NCI-H187 (cell line): ENCODE measurements around the gene PPP1R10.

Source experiments
- DNase-seq, 2 experiments: peaks; one replicate each; lab custom pipeline; 2025; lab: John Stamatoyannopoulos, UW

Gene PPP1R10

DNA sequence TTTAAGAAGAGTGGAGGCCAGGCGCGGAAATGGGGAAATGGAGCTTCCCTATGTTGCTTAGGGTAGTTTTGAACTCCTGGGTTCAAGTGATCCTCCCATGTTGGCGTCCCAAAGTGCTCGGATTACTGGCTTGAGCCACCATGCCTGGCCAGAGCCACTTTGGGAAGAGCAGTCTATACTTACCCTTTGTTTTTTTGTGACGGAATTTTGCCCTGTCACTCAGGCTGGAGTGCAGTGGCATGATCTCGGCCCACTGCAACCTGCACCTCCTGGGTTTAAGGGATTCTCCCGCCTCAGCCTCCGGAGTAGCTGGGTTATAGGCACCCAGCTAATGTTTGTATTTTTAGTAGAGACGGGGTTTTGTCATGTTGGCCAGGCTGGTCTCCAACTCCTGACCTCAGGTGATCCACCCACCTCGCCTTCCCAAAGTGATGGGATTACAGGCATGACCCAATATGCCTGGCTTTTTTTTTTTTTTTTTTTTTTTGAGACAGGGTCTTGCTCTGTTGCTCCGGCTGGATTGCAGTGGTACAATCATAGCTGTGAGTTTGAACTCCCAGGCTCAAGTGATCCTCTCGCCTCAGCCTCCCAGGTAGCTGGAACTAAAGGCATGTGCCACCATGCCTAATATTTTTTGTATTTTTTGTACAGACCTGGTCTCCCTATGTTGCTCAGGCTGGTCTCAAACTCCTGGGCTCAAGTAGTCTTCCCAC, 18.0 kb downstream of the PPP1R10 start:
- DNase-seq: no peak

DNA sequence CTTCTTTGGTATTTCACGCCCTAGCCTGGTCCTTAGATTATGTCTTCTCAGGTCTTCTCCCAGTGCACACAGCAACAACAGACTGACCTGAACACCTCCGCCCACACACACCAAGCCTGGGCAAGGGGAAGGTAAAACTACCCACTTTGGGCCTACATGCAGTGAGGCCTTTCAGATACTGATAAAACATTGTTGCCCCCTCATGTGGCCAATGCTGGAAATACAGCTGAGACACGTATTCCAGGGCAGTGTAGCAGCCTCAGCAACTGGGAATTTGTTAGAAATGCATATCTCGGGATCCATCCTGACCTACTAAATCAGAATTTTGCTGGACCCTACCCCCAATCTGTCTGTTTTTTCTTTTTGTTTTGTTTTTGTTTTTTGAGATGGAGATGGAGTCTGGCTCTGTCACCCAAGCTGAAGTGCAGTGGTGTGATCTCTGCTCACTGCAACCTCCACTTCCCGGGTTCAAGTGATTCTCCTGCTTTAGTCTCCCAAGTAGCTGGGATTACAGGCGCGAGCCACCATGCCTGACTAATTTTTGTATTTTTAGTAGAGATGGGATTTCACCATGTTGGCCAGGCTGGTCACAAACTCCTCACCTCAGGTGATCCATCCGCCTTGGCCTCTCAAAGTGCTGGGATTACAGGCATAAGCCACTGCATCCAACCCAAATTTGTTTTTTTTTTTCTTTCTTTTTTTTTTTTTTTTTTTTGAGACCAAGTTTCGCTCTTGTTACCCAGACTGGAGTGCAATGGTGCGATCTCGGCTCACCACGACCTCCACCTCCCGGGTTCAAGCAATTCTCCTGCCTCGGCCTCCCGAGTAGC, 19.5 kb downstream of the PPP1R10 start:
- DNase-seq: peak in 1 of 2 experiments; percentile 17

DNA sequence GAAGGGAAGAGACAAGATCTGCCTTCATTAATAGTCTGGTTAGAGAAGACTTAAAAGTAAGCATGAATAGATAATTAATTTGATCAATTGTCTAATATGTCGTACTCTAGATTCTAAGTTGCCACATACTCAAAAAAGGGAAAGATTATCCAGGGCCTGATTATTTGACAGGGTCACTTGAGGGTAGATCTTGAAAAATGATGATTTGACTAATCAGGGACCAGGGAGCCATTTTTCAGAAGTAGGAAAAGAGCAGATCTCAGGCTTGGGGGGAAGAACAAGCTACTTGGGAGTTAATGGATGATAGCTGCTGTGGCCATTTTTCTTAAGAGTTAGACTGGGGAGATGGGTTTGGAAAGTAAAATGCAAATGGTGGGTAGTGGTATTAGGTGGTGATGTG, 24.8 kb downstream of the PPP1R10 start:
- no peak for DNase-seq

DNA sequence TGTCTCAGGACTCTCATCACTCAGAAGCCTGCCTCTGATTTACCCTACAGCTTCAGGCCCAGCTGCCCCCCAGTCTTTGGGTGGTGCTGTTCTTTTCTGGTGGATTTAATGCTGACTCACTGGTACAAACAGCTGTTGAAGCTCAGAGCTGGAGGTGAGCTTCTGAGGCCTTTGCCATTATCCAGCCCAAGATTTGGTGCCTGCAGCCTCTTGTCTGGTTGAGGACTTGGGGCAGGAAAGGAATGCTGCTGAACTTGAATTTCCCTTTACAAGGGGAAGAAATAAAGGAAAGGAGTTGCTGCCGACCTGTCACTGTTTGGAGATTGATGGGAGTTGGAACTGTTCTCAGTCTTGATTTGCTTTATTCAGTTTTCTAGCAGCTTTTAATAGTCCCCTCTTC, 26.0 kb downstream of the PPP1R10 start:
- no peak for DNase-seq

DNA sequence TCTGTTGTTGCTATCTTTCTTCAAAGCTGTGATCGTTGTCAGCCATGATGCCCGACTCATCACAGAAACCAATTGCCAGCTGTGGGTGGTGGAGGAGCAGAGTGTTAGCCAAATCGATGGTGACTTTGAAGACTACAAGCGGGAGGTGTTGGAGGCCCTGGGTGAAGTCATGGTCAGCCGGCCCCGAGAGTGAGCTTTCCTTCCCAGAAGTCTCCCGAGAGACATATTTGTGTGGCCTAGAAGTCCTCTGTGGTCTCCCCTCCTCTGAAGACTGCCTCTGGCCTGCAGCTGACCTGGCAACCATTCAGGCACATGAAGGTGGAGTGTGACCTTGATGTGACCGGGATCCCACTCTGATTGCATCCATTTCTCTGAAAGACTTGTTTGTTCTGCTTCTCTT, 26.5 kb downstream of the PPP1R10 start:
- DNase-seq: no peak

DNA sequence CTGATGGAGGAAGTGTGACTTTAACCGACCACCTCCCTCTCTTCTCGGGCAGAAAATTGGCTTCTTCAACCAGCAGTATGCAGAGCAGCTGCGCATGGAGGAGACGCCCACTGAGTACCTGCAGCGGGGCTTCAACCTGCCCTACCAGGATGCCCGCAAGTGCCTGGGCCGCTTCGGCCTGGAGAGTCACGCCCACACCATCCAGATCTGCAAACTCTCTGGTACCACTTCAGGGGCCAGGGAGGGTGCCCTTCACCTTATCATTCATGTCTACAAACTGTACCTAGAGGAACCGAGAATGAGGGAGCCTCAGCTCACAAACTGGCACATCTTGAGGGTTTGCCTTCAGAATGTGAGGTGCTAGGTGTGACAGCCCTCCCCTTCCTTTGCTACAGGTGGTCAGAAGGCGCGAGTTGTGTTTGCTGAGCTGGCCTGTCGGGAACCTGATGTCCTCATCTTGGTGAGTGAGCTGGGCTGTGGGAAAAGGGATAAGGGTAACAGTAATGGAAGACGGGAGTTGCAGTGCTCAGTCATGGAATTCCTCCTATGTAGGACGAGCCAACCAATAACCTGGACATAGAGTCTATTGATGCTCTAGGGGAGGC, 27.2 kb downstream of the PPP1R10 start:
- DNase-seq: no peak

DNA sequence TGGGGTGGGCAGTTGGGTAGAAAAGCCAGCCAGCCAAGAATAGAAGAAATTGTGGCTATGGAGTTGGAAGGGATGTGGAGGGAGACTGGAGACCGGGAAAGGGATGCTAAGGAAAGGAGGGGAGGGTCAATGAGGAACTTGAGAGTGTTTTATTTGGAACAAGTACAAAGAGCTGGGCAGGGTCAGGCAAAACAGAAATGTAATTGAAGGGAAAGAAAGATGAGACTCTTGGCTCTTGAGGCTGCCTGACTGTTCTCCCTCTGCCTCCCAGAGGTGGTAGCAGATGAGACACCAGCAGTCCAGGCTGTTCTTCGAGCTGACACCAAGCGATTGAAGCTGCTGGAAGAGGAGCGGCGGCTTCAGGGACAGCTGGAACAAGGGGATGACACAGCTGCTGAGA, 33.1 kb downstream of the PPP1R10 start:
- DNase-seq: no peak

DNA sequence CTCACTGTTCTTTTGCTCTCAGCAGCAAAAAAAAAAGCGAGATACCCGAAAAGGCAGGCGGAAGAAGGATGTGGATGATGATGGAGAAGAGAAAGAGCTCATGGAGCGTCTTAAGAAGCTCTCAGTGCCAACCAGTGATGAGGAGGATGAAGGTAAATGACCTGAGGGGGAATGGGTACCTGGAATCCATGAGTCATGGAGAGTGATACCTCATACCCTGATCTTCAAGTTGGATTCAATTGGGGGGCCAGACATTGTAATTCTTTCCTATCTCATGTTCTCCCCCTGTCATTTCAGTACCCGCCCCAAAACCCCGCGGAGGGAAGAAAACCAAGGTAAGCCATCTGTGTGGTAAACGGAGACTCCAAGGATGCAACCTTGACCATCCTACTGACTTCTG, 39.0 kb downstream of the PPP1R10 start:
- no peak for DNase-seq

DNA sequence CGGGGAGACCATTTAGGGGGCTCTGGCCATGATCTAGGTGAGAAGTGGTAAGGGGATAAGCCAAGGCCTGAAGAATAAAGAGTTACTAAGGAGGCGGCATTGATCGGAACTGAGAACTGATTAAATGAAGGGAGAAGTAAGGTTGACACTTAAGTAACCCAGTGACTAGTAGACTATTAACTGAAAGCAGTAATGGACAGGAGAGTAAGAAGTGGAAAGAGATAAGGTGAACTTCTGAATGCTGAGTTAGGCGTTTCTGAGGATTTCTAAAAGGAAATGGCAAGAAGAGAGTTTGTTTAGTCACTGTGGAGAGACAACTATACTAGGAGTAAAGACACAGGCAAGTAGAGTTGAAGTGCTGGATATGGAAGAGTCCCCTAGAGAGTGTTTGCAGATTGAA, 43.9 kb downstream of the PPP1R10 start:
- no peak for DNase-seq

DNA sequence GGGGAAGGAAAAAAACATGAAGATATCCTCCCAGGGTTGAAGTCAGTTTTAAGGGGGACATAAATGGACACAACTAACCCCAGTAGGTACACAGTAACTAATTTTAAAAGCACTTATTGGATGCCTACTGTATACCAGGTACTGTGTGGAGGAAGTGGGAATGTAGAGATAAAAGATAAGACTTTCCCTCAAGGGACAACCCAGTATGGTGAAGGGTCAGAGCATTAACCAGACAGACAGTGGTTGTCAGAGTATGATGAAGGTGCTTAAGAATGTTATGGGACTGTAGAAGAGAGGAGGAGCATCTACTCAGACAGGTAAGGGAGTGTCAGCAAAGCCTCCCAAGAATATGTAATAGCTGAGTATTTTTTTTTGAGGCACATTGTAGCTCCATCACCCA, 44.9 kb downstream of the PPP1R10 start:
- DNase-seq: no peak

DNA sequence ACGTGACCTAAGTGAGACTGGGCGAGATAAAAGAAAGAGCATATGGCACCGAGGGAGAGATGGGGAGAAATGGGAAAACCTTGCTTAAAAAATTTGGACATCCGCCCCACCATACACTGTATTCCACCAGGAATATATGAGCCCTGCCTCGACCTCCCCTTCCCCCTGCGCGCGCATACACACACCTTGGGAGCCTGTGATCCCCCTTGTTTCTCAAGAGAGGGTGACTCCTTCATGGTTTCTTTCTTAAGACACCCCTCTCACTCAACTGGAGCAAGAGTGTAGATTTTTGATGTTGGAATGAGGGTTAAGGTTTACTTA, 45.3 kb downstream of the PPP1R10 start:
- DNase-seq: no peak

DNA sequence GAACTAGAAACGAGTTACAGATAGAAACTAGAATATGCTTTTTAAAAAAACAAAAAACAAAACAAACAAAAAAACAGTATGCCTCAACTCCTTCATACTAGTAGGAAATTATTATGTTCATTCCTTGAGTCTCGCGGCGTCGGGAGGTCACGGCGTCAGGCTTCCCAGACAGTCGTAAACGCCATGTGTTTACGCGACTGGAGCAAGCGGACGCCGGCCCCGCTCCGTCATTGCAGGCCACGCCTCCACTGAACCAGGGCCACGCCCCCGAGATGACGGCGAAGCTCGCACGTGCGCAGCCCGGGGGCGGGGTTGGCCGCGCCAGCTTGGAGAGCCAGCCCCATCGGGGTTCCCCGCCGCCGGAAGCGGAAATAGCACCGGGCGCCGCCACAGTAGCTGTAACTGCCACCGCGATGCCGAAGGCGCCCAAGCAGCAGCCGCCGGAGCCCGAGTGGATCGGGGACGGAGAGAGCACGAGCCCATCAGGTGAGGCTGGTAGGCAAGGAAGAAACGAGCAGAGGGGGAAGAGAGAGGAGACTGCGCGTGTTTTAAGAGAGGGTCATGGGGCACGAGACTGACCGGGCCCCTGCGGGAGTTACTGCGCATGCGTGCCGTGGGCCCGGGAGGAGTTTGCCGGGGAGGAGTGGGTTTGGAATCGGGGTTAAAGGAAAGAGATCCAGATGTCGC, 45.8 kb downstream of the PPP1R10 start, which contains the start of gene ABCF1:
TSS of gene ABCF1 (plus strand) at position 368 of the 687 bp plus-strand sequence. CDS start at position 414, 46 bp downstream.
- peak; percentile 93 to 96 for DNase-seq

DNA sequence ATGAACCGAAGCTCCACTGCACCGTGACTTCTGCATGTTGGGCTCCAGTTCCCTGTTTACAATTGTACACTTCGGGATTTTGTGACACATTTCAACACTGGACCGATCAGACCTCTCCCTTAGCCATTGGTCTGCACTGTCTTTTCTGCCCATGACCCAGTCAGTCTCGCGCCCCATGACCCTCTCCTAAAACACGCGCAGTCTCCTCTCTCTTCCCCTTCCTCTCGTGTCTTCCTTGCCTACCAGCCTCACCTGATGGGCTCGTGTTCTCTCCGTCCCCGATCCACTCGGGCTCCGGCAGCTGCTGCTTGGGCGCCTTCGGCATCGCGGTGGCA, 46.3 kb downstream of the PPP1R10 start:
- no peak for DNase-seq

DNA sequence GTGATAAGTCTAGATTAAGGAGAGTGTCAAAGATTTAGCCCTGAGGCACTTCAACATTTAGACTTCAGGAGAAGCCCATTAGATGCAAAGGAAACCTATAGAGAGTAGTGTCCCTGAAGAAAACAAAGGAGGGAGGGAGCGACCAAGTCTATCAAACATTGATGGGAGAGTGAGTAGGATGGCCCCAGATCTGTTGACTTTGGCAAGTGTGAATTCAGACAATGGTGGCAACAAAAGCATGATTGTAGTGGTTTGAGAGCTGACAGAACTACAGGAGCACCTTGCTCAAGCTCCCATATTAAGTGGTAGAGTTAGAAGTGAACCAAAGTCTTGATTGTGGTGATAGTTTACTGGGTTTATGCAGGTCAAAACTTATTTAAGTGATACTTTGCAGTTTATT, 46.8 kb downstream of the PPP1R10 start:
- DNase-seq: no peak

DNA sequence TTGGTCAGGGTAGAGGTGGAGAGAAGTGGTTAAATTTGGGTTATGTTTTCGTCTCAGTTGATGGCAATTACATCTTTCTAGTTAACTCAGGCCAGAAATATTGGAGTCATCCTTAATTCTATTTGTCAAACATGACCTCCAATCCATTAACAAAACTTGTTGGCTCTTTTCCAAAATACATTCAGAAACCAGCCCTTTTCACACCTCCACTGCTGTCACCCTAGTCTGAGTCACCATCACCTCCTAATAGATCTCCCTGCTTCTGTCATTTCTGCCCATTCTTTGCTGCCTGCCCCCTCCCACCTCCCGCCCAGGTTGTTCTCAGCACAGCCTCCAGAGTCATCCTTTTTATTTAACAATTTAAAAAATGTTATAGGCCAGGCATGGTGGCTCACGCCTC, 48.8 kb downstream of the PPP1R10 start:
- no peak for DNase-seq

DNA sequence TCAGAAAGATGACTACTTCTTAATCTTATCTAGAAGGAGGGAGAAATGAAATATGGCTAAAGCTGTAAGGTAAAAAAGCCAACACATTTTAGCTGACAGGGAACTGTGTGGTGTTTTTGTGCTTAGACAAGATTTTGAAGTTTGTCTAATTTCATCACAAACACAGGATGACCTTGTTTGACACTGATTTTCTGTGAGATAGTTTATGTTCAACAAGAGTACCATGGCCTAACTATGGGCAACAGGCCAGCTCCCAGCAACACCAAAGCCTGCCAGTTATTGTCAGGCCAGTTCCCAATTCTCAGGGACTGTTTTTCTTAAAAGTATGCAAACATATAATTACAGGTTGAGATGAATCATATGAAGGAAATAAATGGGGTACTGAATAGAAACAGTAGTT, 51.3 kb downstream of the PPP1R10 start:
- DNase-seq: no peak

DNA sequence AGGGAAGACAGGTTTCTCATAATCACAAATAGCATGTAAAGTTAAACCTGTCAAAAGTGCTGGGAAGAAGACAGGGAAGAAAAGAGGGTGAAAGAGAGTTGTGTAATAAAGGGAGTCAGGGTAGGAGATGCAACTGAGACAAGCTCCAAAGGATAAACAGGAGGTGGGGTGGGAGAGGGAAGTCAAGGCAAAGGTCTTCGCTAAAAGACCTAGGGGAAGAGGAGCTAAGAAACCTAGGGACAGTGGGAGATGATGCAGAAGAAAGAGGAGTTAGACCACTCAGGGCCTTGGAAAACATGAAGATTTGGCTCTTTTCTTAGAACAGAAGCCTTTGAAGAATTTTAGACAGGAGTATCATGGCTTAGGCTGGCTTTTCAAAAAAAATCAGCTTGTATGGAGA, 52.9 kb downstream of the PPP1R10 start:
- no peak for DNase-seq

DNA sequence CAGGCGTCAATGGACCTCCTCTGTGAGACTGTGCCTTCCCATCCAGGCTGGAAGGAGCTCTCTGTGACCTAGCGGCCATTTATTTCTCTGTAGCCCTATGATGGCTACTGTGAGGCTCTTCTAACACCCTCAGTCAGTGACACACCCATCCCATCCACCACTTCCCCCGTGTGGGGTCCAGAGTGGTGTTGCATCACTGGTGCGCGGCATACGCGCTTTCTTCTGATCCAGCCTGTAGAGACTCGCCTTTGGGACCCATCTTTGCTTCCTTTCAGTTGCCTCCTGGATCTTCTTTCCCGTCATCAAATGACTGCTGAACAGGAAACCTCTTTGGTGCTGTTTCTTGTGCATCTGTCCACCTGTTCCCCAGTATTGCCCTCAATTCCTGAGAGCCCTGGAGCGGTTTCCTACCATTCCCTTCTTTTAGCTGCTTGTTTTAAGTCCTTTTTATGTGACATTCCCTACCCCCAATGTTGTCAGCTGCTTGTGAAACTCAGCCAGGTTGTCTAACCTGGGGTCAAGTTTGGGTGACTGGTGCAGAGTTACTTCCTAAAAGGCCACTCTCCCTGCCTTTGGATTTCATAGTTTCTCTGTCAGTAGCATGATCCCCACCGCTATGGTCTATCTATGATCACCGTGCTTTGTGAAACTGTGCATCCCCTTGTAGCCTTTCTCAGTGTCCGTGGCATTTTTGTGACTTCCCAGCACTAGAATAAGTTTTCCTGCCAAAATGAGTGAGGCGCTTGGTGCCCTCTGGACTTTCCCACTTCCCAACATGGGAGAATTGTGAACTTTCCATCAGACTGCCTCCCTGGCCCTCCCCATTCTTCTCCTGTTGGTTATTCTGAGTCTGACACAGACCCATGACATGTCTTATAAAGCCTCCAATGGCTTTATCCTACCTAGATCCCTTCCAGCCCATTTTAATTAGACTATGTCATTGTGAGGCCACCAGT, 54.3 kb downstream of the PPP1R10 start:
- no peak for DNase-seq

DNA sequence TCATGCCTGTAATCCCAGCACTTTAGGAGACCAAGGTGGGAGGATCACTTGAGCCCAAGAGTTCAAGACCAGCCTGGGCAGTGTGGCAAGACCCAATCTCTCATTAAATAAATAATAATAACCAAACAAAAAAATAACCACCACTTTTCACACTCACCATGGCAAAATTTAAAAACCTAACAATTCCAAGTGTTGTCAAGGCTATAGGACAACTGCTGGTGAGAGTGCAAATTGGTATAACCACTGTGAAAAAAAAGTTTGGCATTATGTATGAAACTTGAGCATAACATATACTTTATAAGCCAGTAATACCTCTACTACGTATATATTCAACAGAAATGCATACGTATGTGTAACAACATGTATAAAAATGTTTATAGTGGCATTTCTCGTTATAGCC, 56.1 kb downstream of the PPP1R10 start:
- DNase-seq: no peak

DNA sequence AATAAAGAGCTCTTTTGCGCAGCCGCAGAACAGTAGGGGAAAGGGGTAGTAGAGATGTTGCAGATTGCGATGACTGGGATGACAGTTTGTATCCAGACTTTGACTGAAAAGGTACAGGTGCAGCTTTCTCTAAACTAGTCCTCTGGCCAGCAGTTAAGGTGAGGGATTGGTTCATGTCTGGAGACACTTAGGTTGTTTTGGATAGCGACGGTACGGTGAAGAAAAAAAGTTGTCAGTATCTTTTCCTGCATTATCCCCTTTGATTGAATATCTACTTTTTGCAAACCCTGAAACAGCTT, 59.4 kb downstream of the PPP1R10 start:
- DNase-seq: peak in 1 of 2 experiments; percentile 37

DNA sequence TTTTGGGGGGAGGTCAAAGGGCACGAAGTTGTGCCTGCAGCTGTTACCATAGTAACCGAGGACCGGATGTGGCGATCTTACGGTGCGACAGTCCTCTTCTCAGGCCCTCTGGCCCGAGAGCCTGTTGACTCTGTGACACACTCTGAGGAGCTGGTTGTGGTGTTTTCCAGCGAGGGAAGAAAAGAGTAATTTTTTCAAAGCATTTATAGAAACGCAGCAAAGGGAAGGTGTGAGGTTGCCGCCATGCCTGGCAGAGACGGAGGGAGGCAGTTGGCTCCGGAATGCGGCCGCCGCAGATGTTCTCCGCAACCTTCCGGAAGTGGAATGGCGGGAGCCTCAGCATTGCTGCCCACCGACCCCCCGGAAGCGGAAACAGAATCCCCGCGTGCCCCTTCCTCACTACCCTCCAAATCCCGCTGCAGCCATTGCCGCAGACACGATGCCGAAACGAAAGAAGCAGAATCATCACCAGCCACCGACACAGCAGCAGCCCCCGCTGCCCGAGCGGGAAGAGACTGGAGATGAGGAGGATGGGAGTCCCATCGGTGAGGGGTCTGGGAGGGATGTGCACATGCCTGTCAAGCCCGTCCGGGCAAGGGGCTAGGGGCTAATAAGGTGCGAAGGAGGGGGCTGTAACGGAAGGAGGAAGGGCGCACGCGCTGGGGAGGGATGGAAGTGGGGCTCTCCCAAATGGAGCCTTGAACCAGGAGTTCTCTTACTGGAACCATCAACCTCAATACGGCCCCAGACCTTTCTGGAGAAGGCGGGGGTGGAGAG, 59.9 kb downstream of the PPP1R10 start, which contains the start of gene PRR3:
TSS of gene PRR3 (plus strand) at position 390 of the 777 bp plus-strand sequence. CDS start at position 440, 50 bp downstream.
- peak; percentile 72 to 85 for DNase-seq
